CD4-positive, alpha-beta T cell treated with Interleukin-17A for 1 hour (primary cell): ENCODE results near the gene RICTOR.

ENCODE experiments used
- DNase-seq: peaks from one replicate; pipeline ENCODE4 v3.0.0-alpha.2; 2020

The RICTOR gene

GRCh38 chr5:39074017-39074814 lies at the start of gene RICTOR:
TSS of gene RICTOR (minus strand) at chr5:39074399. CDS start at chr5:39074377, 22 bp downstream.
- DNase-seq = peak; percentile 91

DNA sequence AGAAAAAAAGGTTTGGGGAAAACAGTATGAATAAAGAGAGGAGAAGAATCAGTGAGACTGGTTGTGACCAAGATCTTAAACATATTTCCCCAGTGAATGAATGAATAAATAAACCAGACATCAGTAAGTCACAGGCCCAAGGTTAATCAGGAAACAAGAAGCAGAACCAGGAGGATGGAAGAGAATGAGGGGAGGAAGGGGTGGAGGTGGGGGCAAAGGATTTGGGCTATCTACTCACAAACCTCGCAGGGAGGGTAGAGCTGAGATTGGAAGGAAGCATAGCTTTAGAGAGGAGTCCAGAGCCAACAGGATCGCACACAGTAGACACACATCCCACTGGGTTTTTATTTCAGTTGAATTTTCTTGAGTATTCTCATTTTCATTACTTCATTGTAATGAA lies 47.7 kb upstream of the RICTOR start:
- no peak for DNase-seq

DNA sequence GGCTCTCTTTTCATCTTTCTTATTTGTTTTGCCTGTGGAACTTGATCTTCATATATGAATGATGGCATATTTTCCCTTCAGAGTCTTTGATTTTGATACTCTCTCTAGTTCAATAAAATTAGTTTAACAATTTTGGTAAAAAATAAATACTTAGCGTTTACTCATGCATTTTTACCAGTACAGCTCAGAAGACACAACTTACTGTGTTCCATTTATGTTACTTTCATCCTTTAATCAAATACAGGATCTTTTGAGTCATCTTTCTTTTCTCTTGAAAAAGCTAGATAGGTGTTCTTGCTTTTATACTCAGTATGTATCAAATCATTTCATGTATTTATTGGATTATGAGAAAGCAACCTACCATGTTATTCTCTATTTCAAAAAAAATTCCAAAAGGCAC lies 47.1 kb upstream of the RICTOR start:
- DNase-seq = no peak

DNA sequence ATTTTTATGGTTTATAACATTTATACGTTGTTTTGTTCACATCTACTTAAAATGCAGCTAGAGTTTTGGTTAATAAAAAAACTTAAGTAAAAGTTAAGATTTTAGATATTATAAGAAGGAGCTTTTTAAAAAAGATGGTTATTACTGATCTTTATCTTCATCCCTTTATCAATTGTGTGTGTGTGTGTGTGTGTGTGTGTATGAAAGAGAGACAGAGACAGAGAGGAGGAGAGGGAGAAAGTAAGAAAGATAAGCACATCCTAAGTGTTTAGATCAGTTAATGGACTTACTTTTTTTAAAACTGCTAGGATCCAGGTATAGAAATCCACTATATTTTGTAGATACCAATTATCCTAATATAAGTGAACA lies 45.8 kb upstream of the RICTOR start:
- no peak for DNase-seq

GRCh38 chr5:39119404-39120051 lies 45.3 kb upstream of the RICTOR start:
- no peak for DNase-seq

- DNase-seq = no peak
Observed at GRCh38 chr5:39118638-39119037, 44.4 kb upstream of the RICTOR start.

DNA sequence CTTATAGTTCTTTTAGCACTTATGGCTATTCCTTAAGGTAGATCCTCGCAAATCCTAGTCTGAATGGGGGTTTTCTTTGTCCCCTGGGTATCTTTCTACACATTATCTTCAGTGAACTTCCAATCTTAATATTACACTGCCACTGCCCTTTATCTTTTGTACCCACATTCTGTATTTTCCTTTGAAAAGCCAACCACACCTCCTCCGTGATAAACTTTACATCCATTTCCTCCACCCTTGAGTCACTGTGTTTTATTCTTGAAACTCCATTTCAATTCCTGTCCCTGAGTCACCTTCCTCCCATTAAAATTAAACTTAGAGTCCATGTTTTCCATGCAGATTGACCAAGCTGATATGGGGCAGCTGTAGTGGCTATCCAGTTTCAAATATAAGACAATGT lies 43.2 kb upstream of the RICTOR start:
- DNase-seq = no peak

DNA sequence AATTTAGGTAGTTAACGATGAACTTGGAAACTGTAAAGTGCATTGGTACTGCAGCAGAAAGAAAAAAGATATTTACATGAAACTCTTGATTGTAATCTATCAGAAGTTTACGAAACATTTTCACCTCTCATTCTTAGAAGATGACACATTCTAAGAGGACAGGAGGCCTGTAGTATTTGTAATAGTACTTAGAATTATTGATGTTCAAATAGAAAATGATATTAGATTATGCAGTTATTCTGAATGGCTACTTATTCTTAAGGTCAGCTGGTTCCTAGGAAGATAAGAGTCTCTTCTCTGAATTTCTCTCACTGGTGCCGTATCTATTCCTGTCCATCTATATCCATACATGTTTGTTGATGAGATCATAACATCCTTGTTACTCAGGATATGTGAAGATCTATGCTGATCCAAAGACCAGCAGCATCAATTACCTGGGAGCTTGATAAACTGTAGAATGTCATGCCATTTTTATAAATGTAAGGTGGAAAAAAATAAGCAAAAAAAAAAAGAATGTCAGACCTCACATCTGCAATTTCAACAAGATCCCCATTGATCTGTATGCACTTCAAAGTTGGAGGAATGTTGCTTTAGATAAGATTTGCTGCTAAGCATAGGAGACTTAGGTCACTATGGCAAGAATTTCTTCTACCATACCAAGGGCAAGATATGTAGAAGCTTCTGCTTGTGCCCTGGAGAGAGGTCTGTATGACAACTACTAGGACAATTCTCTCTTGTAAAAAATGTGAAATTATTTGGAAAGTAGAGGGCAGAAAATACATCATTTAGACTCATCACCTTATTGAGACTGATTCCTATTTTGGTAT lies 42.4 kb upstream of the RICTOR start:
- DNase-seq = no peak

DNA sequence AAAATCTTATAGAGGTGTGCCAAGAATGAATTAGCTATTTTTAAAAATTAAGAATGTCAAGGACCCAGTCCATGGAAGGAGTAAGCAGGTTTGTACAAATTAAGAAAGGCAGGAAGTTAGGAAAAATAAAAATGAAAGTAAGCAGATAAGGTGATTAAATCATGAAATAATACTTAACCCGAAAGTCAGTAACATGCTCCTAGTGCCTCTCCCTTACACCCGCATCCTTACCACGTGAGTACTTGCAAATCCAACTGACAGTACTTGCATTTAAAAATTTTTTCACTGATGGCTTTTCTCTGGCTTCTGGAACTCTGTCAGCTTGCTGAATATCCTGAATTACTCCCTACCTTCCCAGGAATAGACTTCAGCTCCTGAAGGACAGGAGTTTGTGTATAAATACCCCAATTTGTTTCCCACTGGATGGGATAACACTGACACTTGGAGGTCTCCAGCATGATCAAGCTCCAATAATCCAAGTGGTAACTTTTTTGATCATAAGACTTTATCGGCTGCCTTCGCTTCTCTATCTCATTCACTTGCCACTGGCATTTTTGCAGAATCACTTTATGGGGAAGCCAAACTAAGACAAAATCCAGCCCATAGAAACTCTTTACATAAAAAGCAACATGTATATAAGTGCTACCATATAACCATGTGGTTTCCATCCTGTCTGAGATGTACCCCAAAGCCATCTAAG lies 41.6 kb upstream of the RICTOR start:
- no peak for DNase-seq

- DNase-seq = no peak
Observed at GRCh38 chr5:39114155-39114554, 40.0 kb upstream of the RICTOR start.

DNA sequence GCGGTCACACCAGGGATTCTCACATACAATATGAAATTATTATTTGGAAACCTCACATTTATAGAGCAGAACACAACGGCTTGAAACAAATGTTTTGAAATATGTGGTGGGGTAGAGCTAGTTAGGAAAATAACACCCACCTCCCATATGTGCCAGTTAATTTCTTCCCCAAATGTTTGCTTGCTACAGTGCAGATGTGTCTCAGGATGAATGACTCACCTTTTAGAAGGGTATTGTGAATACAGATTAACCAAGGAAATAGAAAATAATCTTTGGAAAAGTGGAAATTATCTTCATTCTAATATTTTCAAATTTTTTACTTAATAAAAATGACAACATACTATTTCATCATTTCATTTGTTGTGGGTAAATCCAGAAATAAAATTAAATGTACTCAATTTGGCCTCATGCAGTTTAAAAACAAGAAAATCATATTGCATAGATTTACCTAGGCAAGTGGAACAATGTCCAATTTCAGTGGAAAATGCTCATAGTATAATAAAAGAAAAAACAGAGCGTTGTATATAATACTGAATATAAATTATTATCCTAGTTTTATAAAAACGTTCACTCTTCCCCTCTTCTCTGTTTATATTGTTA lies 39.3 kb upstream of the RICTOR start:
- DNase-seq = no peak

DNA sequence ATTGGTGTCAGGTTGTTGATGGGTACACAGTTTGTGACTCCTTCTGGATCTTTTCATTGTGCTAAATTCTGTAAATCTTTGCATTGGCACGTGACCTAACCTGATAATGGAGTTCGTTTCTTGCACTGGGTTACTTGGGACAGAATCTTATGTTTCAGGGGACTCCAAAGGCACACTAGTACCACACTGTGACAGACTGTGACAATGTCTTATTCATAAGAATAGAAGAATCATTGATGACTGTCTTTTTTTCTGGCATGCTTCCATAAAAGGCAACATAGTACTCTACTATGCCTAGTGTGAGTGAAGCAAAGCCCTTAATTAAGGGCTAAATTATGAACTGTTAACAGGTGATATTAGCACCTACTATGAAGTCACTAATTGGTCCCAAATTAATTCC lies 35.4 kb upstream of the RICTOR start:
- no peak for DNase-seq

- no peak for DNase-seq
Observed at GRCh38 chr5:39108987-39109386, 34.8 kb upstream of the RICTOR start.

- no peak for DNase-seq
Observed at GRCh38 chr5:39107350-39107749, 33.2 kb upstream of the RICTOR start.

DNA sequence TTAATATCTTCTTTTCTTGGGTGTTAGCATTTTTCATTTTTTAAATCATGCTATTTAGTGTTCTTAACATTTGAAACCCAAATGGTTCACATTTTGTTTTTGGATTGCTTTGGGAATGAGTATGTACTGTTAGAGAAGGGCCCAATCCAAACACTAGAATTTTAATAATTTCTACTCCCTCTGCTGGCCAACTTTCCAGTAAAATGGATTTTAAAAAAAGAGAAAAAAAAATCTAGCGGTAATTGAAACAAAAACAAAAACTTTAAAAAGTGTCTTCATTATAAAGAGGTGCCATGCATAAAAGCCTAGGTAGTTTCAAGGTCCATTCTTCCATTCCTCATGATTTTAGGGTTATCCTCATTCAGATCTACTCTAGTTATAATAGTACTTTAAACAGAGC lies 32.1 kb upstream of the RICTOR start:
- no peak for DNase-seq

- DNase-seq = no peak
Observed at GRCh38 chr5:39104221-39104620, 30.0 kb upstream of the RICTOR start.

GRCh38 chr5:39102684-39103155 lies 28.5 kb upstream of the RICTOR start:
- DNase-seq = no peak

DNA sequence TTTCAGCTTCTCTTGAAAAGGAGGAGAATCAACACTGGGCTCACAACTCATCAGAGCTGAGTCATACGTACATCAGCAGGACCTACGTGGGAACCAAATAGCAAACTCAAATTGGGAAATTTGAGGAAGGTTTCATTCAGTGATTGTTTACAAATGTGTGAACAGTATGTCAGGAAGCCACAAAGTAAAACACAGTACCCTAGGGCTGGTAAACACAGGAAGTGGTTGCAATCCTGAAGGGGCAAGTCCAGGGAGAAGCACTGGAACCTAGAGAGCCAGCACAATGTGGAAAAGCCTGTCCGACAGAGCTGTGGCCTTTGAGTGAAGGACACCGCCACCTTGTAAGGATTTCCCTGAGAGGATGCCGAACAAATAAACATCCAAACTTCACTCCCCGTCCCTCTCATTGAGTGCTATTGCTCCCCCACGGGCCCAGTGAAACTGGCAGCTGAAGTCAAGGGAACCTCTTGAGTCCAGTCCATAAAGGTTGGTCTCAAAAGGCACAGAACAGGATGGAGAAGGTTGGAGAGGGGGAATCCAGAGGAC lies 26.7 kb upstream of the RICTOR start:
- no peak for DNase-seq

- no peak for DNase-seq
Observed at GRCh38 chr5:39100301-39100850, 26.2 kb upstream of the RICTOR start.

- no peak for DNase-seq
Observed at GRCh38 chr5:39099831-39100230, 25.6 kb upstream of the RICTOR start.

GRCh38 chr5:39093352-39093751 lies 19.2 kb upstream of the RICTOR start:
- DNase-seq = no peak
